ENCODE data around the gene TBX5.

The TBX5 gene

DNA sequence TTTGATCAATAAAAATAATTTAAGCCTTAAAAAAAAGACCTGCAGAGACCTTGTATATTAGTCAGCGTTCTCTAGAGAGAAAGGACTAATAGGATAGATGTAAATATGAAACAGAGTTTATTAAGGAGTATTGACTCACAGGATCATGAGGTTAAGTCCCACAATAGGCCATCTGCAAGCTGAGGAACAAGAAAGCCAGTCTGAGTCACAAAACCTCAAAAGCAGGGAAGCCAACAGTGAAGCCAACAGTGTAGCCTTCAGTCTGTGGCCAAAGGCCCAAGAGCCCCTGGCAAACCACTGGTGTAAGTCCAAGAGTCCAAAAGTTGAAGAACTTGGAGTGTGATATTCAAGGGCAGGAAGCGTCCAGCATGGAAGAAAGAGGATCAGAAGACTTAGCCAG lies 66.3 kb downstream of the TBX5 start:
- FAIRE-seq (no peak), DNase-seq (ENCODE audit: insufficient read length, low spot score) (no peak)
- TF ChIP-seq, protein P1, sequence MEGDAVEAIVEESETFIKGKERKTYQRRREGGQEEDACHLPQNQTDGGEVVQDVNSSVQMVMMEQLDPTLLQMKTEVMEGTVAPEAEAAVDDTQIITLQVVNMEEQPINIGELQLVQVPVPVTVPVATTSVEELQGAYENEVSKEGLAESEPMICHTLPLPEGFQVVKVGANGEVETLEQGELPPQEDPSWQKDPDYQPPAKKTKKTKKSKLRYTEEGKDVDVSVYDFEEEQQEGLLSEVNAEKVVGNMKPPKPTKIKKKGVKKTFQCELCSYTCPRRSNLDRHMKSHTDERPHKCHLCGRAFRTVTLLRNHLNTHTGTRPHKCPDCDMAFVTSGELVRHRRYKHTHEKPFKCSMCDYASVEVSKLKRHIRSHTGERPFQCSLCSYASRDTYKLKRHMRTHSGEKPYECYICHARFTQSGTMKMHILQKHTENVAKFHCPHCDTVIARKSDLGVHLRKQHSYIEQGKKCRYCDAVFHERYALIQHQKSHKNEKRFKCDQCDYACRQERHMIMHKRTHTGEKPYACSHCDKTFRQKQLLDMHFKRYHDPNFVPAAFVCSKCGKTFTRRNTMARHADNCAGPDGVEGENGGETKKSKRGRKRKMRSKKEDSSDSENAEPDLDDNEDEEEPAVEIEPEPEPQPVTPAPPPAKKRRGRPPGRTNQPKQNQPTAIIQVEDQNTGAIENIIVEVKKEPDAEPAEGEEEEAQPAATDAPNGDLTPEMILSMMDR (IDR thresholded peaks at IDR 0.05; ENCODE audit: insufficient read depth, missing control alignments): no peak

DNA sequence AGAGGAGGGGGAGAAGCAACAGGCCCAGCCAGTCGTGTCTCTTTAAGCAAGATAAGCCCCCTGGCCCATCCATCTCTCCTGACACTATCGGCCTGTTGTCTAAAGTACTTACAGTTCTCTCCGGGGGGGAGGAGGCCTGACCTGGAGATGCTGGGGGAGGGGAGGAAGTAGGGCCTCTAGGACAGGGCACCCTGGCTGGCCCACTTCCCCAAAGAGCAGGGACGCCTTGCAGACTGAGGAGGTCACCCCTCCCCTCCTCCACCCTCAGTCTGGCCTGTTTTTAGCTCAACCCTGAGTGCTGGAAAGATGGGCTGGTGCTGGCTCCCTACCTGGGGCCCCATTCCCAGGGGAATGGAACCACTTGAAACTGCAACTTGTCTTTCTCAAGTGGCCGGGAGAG lies 70.3 kb downstream of the TBX5 start:
- TF ChIP-seq, protein P1 (IDR thresholded peaks at IDR 0.05; ENCODE audit: insufficient read depth, missing control alignments): no peak
- DNase-seq (ENCODE audit: insufficient read length, low spot score) (no peak), FAIRE-seq (no peak)

DNA sequence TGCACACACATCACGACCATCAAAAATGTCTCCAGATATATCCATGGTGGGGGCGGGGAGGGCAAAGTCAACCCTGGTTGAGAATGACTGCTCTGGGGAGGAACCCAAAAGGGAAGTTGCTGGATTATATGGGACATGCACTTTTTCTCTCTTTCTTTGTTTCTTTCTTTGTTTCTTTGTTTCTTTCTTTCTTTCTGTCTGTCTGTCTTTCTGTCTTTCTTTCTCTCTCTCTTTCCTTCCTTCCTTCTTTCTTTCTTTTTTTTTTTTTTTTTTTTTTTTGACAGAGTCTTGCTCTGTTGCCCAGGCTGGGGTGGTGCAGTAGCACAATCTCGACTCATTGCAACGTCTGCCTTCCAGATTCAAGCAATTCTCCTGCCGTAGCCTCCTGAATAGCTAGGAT lies 71.5 kb downstream of the TBX5 start:
- FAIRE-seq: no peak
- DNase-seq (ENCODE audit: insufficient read length, low spot score): no peak
- TF ChIP-seq, protein P1 (IDR thresholded peaks at IDR 0.05; ENCODE audit: insufficient read depth, missing control alignments): no peak

DNA sequence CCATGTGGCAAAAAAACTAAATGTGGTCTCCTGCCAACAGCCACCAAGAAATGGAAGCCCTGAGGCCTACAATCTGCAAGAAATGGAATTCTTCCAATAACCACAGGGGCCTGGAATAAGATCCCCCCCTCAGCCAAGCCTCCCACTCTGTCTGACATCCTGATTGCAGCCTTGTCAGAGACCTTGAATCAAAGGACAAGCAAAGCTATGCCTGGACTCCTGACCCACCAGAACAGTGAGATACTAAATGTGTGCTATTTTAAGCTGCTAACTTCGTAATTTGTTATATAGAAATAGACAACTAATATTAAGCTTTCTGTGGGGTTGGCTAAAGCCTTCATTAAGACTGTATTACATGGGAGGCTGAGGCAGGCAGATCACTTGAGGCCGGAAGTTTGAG lies 77.7 kb downstream of the TBX5 start:
- TF ChIP-seq, protein P1 (IDR thresholded peaks at IDR 0.05; ENCODE audit: insufficient read depth, missing control alignments): no peak
- no peak for DNase-seq (ENCODE audit: insufficient read length, low spot score)
- no peak for FAIRE-seq

DNA sequence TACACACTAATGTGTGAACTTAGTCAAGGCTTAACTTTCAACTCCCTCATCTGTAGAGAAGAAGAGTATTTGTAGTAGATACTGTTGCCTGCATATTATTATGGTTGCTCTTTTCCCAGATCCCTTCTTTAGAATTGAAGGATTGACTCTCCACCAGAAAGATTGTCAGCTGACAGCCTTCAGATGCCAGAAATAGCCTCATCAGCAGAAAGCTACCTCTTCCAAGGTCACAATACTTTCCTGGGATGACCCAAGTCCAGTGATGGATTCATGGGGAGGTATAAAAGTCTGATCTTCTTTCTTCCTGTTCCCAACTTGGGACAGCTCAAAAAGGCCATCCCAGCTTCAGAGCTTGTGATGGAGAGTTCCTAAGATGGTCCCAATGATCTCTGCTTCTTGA lies 78.2 kb downstream of the TBX5 start:
- DNase-seq (ENCODE audit: insufficient read length, low spot score) (no peak), FAIRE-seq (no peak)
- TF ChIP-seq, protein P1 (IDR thresholded peaks at IDR 0.05; ENCODE audit: insufficient read depth, missing control alignments): no peak

DNA sequence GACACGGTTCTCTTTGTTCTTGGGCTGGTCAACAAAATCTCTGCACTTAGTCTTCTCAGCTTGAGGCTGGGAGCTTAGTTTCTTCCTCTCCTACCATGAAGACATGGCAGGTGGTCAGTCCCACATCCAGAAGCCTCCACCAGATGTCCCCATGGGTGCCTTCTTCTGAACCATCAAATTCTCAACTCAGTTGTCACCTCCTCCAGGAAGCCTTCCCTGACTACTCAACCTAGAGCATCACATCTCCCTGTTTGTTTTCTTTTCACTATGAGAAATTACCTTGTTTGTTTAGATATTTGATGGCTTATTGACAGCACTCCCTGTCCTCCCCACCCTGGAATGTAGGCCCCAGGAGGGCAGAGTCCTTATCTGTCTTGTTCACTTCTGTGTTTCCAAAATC lies 84.4 kb downstream of the TBX5 start:
- TF ChIP-seq, protein P1 (IDR thresholded peaks at IDR 0.05; ENCODE audit: insufficient read depth, missing control alignments): no peak
- DNase-seq (ENCODE audit: insufficient read length, low spot score): no peak
- FAIRE-seq: no peak

DNA sequence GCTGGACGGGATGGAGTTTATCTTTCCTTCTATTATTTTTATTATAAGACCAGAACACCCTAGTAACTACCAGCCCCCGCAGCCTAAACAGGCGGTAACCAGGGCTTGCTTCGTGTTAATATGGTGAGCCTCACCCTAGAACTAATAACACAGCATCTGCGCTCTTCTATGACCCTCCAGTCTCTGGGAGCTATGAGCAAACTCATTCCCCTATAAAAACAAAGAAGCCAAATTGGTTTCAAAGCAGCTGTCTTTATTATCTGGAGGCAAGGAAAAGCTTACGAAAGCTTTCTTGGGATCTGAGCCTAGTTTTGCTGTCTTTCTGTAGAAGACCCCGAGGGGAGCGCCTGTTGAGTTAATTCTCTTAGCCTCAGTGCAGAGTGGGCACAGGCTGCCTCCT lies 85.0 kb downstream of the TBX5 start:
- DNase-seq (ENCODE audit: insufficient read length, low spot score) (no peak), FAIRE-seq (no peak)
- TF ChIP-seq, protein P1 (IDR thresholded peaks at IDR 0.05; ENCODE audit: insufficient read depth, missing control alignments): no peak

Measured in D721Med (cell line).